SK-N-SH treated with all-trans-retinoic acid at 6 μM for 48 hours (cell line): ENCODE data around the gene MYLK.

Experiments used
- ATAC-seq: fragments of 200-7000 bp; cut with Tn5 transposase; 3 replicates; pipeline ENCODE4 v1.9.1; 2020; ENCODE audit warnings: mild to moderate bottlenecking, moderate library complexity
- ARNTL ChIP-seq: fragments of 450-650 bp; formaldehyde crosslinking; IDR thresholded peaks from 2 replicates; pipeline ENCODE4 v1.5.0; 2020; ENCODE audit warnings: low read depth, mild to moderate bottlenecking, moderate library complexity, borderline replicate concordance
- BACH2 ChIP-seq: fragments of 250-450 bp; sonication (Bioruptor Pico); IDR thresholded peaks from 2 replicates; pipeline ENCODE4 v1.9.0; 2021; ENCODE audit warnings: mild to moderate bottlenecking, borderline replicate concordance
- CSDC2 ChIP-seq: fragments of 250-450 bp; sonication (Bioruptor Pico); IDR thresholded peaks from 2 replicates; pipeline ENCODE4 v1.5.0; 2020; ENCODE audit warnings: mild to moderate bottlenecking, moderate library complexity
- ESRRG ChIP-seq: fragments of 250-450 bp; sonication (Bioruptor Pico); IDR thresholded peaks from 2 replicates; pipeline ENCODE4 v1.6.1; 2021; ENCODE audit warnings: mild to moderate bottlenecking
- GLIS3 ChIP-seq: fragments of 250-450 bp; sonication (Bioruptor Pico); IDR thresholded peaks from 2 replicates; pipeline ENCODE4 v1.5.0; 2020; ENCODE audit warnings: mild to moderate bottlenecking, moderate library complexity
- ISL1 ChIP-seq: fragments of 250-450 bp; sonication (Bioruptor Pico); IDR thresholded peaks from 2 replicates; pipeline ENCODE4 v2.1.2; 2022; ENCODE audit warnings: mild to moderate bottlenecking, moderate library complexity
- OSR1 ChIP-seq: fragments of 250-450 bp; sonication (Bioruptor Pico); IDR thresholded peaks from 2 replicates; pipeline ENCODE4 v1.8.0; 2022; ENCODE audit warnings: moderate library complexity, mild to moderate bottlenecking, inconsistent platforms
- PPARA ChIP-seq: fragments of 250-450 bp; sonication (Bioruptor Pico); IDR thresholded peaks from 2 replicates; pipeline ENCODE4 v1.5.0; 2020; ENCODE audit warnings: mild to moderate bottlenecking, borderline replicate concordance
- RARB ChIP-seq: fragments of 250-450 bp; sonication (Bioruptor Pico); IDR thresholded peaks from 2 replicates; pipeline ENCODE4 v1.8.0; 2021; ENCODE audit warnings: mild to moderate bottlenecking, moderate library complexity
- TCF4 ChIP-seq: fragments of 250-450 bp; sonication (Bioruptor Pico); IDR thresholded peaks from 2 replicates; pipeline ENCODE4 v1.8.0; 2021; ENCODE audit warnings: mild to moderate bottlenecking, moderate library complexity, borderline replicate concordance
- TOX ChIP-seq: fragments of 250-450 bp; sonication (Bioruptor Pico); IDR thresholded peaks from 2 replicates; pipeline ENCODE4 v1.8.0; 2021; ENCODE audit warnings: mild to moderate bottlenecking, moderate library complexity, borderline replicate concordance
- ZFP3 ChIP-seq: fragments of 250-450 bp; sonication (Bioruptor Pico); IDR thresholded peaks from 2 replicates; pipeline ENCODE4 v1.5.0; 2020; ENCODE audit warnings: mild to moderate bottlenecking, moderate library complexity
- ZFP30 ChIP-seq: fragments of 450-650 bp; formaldehyde crosslinking; IDR thresholded peaks from 2 replicates; pipeline ENCODE4 v1.5.0; 2022; ENCODE audit warnings: mild to moderate bottlenecking, moderate library complexity
- ZNF565 ChIP-seq: fragments of 450-650 bp; formaldehyde crosslinking; conservative IDR thresholded peaks from 2 replicates; pipeline ENCODE4 v1.5.0; 2020; ENCODE audit warnings: low read depth, mild to moderate bottlenecking, moderate library complexity
- ZNF70 ChIP-seq: fragments of 450-650 bp; formaldehyde crosslinking; IDR thresholded peaks from 2 replicates; pipeline ENCODE4 v1.5.0; 2020; ENCODE audit warnings: mild to moderate bottlenecking, moderate library complexity
- ZNF8 ChIP-seq: fragments of 450-650 bp; formaldehyde crosslinking; IDR thresholded peaks from 2 replicates; pipeline ENCODE4 v1.5.0; 2020; ENCODE audit warnings: mild to moderate bottlenecking, moderate library complexity
- TF ChIP-seq, protein P1 (sequence below): fragments of 250-450 bp; sonication (Bioruptor Pico); IDR thresholded peaks from 2 replicates; pipeline ENCODE4 v1.5.1; 2021; ENCODE audit warnings: mild to moderate bottlenecking, moderate library complexity
- TF ChIP-seq, protein P2 (sequence below): fragments of 250-450 bp; sonication (Bioruptor Pico); IDR thresholded peaks from 2 replicates; pipeline ENCODE4 v1.5.1; 2020; ENCODE audit warnings: low read depth, mild to moderate bottlenecking, moderate library complexity
- TF ChIP-seq, protein P3 (sequence below): fragments of 250-450 bp; sonication (Bioruptor Pico); IDR thresholded peaks from 2 replicates; pipeline ENCODE4 v1.8.0; 2021; ENCODE audit warnings: low read depth, mild to moderate bottlenecking, moderate library complexity, borderline replicate concordance
- TF ChIP-seq, protein P4 (sequence below): fragments of 250-450 bp; sonication (Bioruptor Pico); IDR thresholded peaks from 2 replicates; pipeline ENCODE4 v1.5.0; 2020; ENCODE audit warnings: mild to moderate bottlenecking, moderate library complexity

MYLK gene

DNA sequence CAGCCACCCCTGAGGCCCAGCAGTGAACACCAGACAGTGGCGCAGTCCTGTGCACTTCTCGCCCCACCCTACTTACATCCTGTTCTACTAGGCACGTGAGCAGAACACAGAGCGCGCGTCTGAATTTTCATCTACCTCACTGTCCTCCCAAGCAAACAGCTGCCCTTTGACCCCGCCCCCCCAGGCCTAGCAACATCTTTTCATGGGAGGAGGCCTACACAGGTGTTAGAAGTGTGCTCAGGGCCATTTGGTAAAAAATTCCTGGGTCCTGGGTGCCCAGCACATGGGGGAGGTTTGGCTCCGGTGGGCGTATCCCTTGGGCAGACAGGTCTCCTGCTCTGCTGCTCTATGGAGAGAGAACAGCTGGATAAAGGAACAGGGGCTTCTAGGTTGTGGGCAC is 95.0 kb downstream of the MYLK start:
- peak; percentile 4 for ATAC-seq
- peak; percentile 54; the same call in 1 of the 2 replicates for TF ChIP-seq CSDC2 (CRISPR knock-in tag)
- TF ChIP-seq TOX (CRISPR knock-in tag) = no peak

DNA sequence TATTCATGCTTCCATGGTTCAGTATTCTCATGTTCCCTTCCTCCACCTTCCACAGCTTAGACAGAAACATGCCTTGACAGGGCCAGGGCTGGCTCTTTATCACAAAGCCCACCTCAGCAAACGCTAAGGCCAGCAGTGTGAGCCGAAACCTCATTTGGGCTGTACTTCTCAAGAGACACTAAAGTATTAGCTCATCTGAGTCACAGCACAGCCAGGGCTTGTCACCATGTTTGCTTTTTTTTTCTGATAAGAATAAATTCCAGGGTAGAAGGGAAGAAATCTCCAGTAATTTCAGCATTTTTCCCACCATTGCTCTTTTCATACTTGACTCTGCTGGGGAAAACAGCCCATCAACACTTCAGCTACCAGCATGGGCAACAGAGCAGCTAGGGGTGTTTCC is 95.4 kb downstream of the MYLK start:
- no peak for ATAC-seq
- TF ChIP-seq, protein P1, sequence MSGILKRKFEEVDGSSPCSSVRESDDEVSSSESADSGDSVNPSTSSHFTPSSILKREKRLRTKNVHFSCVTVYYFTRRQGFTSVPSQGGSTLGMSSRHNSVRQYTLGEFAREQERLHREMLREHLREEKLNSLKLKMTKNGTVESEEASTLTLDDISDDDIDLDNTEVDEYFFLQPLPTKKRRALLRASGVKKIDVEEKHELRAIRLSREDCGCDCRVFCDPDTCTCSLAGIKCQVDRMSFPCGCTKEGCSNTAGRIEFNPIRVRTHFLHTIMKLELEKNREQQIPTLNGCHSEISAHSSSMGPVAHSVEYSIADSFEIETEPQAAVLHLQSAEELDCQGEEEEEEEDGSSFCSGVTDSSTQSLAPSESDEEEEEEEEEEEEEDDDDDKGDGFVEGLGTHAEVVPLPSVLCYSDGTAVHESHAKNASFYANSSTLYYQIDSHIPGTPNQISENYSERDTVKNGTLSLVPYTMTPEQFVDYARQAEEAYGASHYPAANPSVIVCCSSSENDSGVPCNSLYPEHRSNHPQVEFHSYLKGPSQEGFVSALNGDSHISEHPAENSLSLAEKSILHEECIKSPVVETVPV (CRISPR knock-in tag) = no peak
- 0 out of 2 replicates have a peak, but pooled peaks have one; percentile 19 for TF ChIP-seq ISL1
- TF ChIP-seq CSDC2 (CRISPR knock-in tag) = peak; percentile 14; the same call in 1 of the 2 replicates

DNA sequence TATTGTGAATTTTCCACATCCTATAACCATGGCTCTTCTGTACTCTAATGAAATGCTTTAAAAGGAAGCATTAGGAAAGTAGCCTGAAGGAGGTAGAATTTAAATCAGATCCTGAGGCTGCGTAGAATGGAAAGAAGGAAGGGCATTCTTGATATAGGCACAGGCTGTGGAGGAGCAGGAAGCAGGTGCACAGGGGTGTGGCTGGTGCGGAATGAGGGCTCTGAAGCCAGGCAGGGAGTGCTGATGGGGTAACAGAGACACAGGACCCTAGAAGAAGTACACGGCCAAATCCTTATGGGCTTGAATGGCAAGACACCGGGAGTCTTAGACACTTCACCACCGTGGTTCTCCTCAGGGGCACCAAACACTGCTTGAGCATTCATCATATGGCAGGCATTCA is 97.0 kb downstream of the MYLK start:
- ATAC-seq = no peak
- TF ChIP-seq ZFP30 (CRISPR knock-in tag) (no peak), ISL1 (no peak), TCF4 (CRISPR knock-in tag) (no peak), ESRRG (CRISPR knock-in tag) (no peak), ZNF565 (no peak)
- TF ChIP-seq, protein P2, sequence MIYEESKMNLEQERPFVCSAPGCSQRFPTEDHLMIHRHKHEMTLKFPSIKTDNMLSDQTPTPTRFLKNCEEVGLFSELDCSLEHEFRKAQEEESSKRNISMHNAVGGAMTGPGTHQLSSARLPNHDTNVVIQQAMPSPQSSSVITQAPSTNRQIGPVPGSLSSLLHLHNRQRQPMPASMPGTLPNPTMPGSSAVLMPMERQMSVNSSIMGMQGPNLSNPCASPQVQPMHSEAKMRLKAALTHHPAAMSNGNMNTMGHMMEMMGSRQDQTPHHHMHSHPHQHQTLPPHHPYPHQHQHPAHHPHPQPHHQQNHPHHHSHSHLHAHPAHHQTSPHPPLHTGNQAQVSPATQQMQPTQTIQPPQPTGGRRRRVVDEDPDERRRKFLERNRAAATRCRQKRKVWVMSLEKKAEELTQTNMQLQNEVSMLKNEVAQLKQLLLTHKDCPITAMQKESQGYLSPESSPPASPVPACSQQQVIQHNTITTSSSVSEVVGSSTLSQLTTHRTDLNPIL (CRISPR knock-in tag) = no peak

DNA sequence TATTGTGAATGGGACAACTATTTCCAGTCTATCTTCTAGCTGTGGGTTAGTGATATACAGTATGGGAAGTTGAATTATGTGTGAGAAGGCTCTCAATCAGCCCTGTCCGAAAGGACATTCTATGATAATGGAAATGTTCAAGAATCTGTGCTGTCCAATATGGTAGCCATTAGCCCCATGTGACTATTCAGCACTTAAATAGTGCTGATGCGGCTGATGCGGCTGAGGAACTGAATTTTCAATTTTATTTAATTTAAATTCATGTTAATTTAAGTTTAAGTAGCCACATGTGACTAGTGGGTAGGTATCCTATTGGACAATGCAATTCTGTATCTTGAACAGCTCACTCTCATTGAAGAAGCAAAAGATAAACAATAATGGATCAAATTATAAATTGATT is 98.5 kb downstream of the MYLK start:
- TF ChIP-seq TOX (CRISPR knock-in tag) = no peak
- TF ChIP-seq ARNTL (CRISPR knock-in tag) = no peak
- TF ChIP-seq, protein P2 (CRISPR knock-in tag) = no peak
- TF ChIP-seq ESRRG (CRISPR knock-in tag) = no peak
- TF ChIP-seq, protein P3, sequence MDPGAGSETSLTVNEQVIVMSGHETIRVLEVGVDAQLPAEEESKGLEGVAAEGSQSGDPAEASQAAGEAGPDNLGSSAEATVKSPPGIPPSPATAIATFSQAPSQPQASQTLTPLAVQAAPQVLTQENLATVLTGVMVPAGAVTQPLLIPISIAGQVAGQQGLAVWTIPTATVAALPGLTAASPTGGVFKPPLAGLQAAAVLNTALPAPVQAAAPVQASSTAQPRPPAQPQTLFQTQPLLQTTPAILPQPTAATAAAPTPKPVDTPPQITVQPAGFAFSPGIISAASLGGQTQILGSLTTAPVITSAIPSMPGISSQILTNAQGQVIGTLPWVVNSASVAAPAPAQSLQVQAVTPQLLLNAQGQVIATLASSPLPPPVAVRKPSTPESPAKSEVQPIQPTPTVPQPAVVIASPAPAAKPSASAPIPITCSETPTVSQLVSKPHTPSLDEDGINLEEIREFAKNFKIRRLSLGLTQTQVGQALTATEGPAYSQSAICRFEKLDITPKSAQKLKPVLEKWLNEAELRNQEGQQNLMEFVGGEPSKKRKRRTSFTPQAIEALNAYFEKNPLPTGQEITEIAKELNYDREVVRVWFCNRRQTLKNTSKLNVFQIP (CRISPR knock-in tag) = no peak
- no peak for TF ChIP-seq CSDC2 (CRISPR knock-in tag)
- no peak for TF ChIP-seq BACH2
- no peak for TF ChIP-seq TCF4 (CRISPR knock-in tag)
- no peak for TF ChIP-seq GLIS3
- TF ChIP-seq, protein P4, sequence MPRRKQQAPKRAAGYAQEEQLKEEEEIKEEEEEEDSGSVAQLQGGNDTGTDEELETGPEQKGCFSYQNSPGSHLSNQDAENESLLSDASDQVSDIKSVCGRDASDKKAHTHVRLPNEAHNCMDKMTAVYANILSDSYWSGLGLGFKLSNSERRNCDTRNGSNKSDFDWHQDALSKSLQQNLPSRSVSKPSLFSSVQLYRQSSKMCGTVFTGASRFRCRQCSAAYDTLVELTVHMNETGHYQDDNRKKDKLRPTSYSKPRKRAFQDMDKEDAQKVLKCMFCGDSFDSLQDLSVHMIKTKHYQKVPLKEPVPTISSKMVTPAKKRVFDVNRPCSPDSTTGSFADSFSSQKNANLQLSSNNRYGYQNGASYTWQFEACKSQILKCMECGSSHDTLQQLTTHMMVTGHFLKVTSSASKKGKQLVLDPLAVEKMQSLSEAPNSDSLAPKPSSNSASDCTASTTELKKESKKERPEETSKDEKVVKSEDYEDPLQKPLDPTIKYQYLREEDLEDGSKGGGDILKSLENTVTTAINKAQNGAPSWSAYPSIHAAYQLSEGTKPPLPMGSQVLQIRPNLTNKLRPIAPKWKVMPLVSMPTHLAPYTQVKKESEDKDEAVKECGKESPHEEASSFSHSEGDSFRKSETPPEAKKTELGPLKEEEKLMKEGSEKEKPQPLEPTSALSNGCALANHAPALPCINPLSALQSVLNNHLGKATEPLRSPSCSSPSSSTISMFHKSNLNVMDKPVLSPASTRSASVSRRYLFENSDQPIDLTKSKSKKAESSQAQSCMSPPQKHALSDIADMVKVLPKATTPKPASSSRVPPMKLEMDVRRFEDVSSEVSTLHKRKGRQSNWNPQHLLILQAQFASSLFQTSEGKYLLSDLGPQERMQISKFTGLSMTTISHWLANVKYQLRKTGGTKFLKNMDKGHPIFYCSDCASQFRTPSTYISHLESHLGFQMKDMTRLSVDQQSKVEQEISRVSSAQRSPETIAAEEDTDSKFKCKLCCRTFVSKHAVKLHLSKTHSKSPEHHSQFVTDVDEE = no peak
- no peak for TF ChIP-seq PPARA (CRISPR knock-in tag)
- TF ChIP-seq RARB (CRISPR knock-in tag) = no peak
- TF ChIP-seq ZFP3 = no peak
- ATAC-seq = no peak

DNA sequence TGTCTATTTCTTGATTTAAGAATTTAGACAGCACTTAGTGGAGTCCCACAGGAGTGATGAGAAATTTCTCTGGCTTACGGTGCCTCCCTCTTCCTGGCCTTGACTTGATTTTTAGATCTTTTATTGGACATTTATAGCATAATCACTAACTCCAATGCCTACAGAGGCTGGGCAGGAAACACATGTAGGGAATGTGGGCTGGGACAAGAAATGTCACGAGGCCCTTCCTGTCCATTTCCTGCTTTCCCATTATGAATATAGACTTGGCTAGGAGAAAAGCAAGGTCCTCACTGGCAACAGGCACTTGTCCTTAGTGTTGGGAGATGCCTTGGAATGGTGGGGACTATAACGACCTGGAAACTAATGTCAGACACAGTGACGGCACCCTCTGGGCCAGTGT is 100.3 kb downstream of the MYLK start:
- no peak for ATAC-seq
- TF ChIP-seq TCF4 (CRISPR knock-in tag) (no peak), ZFP30 (CRISPR knock-in tag) (no peak), ZNF8 (CRISPR knock-in tag) (no peak), ZNF70 (CRISPR knock-in tag) (no peak), CSDC2 (CRISPR knock-in tag) (no peak), BACH2 (no peak), OSR1 (CRISPR knock-in tag) (no peak), ZFP3 (no peak)
- TF ChIP-seq, protein P4 = no peak
- TF ChIP-seq, protein P2 (CRISPR knock-in tag) = no peak
